SK-N-DZ (cell line): Measurements from ENCODE around the gene PLB1.

ENCODE experiments used
- DNase-seq: peaks from one replicate; pipeline ENCODE4 v3.0.0-alpha.2; 2015; ENCODE audit warnings: low spot score

PLB1 gene

DNA sequence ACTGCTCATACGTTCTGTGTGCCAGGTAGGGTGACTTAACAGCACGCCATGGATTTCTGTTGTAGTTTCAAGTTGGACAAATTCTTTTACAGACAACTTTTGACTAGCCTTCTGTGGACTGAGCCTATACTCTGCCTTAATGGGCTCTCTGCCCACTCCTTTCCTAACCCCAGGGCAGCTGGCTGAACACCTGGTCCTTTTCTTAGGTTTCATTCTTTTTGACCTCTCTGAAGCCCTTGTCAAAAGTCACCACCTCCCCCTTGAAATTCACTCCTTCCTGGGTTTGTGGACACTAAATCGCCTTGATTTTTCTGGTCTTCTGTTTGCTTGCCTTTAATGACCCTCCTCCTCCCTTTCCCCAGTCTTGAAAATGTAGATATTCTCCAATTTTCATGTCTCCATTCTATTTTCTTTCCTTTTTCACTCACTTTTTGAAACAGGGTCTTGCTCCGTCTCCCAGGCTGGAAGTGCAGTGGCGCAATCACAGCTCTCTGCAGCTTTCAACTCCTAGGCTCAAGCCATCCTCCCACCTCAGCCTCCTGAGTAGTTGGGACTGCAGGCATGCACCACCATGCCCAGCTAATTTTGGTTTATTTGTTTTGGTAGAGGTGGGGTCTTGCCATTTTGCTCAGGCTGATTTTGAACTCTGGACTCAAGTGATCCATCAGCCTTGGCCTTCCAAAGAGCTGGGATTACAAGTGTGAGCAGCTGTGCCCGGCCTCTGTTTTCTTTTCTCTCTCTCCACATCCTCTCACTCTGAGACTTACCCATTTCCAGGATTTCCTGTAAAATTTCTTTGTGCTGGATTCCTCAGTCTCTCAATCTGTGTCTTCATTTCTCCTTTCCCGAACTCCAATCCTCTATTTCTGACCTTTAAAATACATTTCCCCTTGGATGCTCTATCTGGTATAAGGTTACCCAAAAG, 112.9 kb downstream of the PLB1 start:
- DNase-seq: no peak

DNA sequence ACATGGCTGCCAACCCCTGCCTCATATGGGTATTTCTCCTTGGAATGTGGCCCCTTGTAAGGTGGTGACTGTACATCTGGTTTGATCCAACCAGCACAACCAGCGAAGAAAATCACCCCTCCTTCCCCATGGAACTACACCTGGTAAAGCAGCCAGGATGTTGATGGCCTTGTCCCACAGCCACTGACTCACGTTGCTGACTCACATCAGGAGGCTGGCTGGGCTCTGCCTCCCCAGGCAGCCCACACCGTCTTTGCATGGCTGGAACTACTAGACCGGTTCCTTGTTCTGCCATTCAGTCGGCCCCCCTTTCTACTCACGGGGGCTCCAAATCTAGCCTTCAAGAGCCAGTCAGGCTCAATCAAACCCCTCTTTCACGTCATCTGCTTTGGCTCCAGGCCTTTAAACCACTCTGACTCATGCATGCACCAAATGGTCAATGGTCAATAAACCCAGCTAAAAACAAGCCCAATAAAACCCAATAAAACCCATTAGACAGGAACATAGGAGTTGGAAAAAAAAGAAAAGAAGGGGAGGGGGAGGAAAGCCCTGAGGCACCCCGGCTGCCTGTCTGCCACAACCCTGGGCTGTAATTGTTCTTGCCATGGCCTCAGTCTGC, 114.8 kb downstream of the PLB1 start:
- DNase-seq: no peak

DNA sequence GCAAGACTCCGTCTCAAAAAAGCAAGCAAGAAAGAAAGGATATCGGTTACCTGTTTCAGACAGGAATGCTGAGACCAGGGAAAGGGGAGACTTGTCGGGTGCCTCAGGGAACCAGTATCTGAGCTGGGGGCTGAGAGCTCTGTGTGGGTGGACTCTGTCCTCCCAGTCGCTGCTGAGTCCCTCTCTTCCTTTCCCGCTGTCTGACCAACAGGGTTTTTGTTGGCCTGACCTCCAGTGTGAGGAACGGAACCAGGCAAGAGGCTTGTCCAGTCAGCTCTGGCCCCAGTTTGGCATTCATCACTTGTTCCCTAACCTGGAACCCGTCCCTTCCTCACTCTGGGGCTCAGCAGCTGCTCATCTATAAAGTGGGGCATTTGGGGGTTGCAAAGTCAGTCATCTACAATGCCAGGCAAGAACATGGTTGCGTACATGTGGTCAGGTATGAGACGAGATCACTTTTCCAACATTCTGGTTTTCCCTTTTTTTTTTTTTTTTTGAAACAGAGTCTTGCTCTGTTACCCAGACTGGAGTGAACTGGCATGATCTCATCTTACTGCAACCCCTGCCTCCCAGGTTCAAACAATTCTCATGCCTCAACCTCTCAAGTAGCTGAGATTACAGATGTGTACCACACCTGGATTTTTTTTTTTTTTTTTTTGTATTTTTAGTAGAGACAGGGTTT, 116.4 kb downstream of the PLB1 start:
- no peak for DNase-seq

DNA sequence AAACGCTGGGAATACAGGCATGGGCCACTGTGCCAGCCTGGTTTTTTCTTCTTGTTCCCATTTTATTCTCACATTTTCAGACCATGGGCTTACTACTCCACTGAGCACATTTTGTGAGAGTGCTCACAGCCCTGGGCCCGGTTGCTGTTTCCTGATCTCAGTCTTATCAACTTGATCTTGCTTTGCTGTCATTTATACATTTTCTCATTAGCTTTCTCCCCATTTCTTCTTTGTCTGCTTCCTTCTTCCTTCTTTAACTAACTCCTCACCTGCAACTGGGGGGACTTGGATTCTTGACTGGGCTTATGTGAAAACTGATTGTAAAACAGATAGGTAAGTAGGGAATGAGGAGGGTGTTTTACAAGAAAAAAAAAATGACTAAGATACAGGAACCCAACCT, 117.3 kb downstream of the PLB1 start:
- DNase-seq: no peak

DNA sequence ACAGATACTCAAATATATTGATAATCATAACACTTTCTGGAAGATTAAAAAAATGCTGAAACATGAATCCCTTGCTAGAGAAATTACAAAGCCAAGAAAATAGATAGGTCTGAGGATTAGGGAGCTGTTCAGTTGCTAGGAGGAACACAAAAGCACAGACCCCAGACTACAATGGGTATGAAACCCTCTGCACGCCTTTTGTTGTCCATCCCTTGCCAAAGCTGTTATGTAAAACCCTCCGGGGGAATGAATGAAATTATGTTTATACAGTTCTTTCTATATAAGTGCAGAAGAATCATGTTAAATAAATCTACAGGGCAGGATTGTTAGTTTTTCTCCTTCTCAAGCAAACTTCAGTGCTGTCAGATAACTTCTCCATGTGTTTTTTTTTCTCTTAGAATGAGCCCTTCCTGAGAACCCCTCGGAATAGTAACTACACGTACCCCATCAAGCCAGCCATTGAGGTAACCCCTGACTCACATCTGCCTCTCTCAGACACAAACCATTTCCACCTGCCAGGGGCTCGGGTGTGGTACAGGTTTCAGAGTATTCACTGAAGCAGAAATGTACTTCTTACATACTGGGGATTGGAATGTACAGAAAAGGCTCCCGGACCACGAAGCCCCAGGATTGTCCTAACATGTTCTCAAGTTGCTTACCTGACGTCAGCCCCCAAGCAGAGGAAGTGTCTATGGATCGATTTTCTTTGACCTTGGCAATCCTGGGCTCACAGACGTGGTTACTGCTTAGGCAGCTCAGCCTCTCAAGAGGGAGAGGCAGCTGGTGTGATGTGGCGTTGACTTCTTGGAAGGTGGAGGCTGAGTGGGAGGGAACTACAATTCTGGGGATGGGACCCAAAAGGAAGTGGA, 118.0 kb downstream of the PLB1 start:
- no peak for DNase-seq

DNA sequence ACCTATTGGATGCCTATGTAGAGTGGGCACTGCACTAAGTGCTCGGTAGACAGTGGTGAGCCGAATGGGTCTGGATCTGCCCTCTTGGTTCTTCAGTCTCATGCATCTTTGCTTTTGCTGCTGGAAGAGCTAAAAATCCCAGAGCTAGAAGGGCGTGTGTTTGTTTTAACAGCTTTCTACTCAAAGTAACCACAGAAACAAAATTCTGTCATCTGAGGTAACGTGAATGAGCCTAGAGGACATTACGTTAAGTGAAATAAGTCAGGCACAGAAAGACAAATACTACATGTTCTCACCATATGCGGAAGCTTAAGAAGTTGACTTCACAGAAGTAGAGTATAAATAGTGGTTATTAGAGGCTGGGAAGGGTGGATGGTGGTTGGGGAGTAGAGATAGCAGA, 119.8 kb downstream of the PLB1 start:
- no peak for DNase-seq

DNA sequence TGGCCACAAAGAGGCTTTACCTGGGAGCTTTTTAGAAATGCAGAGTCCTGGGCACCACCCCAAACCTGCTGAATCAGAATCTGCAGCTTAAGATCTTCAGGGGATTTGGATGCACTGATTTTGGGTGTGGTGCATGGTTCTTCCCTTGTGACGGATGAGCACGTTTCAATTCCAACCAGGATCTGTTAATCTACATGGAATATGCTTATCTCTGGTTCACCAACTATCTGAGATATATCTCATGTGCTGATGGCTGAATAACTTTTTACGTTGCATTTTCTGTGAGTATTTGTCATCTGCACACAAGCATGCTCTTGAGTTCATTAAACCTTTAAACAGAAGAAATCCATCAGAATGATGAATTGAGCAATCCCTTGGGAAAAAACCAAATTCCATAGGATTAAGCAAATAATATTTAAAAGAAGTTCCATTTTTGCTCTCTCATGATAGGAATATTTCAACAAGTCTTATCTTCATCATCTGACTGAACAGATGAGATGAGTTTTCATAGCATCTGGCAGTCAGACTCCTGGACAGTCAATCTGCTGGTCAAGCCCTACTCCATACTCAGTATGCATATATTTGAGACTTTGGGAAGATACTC, 120.6 kb downstream of the PLB1 start:
- no peak for DNase-seq

DNA sequence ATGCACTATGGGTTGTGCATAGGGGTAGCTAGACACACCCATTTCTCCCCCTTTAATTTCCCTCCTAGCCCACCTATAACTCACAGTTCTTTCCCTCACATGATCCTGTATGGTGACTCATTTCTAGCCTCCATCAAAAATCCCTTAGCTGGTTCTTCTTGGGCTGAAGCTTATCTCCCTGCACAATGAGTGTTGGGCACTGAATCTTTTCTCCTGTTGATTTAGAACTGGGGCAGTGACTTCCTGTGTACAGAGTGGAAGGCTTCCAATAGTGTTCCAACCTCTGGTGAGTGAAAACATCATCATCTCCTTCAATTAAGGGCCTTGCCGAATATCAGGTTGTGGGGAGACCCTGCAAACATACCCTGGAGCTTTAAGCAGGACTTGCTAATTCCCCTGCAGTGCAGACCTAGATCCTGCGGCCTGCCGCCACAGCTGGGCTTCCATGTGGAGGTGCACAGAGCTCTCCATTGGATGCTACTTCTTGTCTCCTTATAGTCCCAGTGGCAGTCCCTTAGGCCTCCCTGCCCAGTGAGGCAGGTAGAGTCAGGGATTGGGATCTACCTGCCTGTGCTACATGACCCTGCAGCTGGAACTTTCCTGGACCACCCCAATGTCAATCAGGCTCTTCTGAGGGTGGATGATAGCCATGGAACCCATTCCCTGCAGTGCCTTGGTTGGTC, 121.8 kb downstream of the PLB1 start:
- no peak for DNase-seq

DNA sequence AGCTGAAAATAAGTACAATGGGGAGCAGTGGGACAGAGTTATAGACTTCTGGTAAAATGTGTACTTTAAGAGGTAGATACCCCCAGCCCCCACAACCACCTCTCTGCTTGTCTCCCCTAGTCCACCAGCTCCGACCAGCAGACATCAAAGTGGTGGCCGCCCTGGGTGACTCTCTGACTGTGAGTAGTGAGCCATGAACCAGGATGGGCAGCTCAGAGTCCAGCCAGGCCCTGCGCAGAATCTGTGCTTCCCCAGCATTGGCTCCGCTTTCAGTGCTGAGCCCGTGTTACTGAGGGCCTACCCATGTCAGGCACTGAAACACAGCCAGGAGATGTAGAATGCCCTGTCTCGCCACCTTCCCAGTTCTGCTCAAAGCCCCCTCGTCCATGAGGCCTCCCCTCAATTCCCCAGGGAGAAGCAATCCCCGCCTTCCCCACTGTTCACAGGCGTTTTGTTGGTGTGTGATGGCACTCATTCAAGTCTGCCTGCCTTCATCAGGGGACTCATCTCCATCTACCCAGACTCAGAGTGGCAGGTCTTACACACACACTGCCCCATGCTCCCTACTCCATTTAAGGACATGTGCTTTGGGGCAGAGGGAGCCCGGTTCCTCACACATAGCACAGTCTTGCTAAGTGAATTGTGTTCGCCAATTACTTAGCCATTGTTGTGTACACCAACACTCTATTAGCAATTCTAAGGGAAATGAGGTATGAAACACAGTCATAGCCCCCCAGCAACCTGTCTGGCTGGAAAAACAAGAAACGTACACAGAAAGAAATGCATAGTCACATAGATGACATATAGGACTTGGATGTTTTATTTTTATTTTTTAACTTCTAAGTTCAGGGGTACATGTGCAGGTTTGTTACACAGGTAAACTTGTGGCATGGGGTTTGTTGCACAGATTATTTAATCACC, 122.6 kb downstream of the PLB1 start:
- no peak for DNase-seq

DNA sequence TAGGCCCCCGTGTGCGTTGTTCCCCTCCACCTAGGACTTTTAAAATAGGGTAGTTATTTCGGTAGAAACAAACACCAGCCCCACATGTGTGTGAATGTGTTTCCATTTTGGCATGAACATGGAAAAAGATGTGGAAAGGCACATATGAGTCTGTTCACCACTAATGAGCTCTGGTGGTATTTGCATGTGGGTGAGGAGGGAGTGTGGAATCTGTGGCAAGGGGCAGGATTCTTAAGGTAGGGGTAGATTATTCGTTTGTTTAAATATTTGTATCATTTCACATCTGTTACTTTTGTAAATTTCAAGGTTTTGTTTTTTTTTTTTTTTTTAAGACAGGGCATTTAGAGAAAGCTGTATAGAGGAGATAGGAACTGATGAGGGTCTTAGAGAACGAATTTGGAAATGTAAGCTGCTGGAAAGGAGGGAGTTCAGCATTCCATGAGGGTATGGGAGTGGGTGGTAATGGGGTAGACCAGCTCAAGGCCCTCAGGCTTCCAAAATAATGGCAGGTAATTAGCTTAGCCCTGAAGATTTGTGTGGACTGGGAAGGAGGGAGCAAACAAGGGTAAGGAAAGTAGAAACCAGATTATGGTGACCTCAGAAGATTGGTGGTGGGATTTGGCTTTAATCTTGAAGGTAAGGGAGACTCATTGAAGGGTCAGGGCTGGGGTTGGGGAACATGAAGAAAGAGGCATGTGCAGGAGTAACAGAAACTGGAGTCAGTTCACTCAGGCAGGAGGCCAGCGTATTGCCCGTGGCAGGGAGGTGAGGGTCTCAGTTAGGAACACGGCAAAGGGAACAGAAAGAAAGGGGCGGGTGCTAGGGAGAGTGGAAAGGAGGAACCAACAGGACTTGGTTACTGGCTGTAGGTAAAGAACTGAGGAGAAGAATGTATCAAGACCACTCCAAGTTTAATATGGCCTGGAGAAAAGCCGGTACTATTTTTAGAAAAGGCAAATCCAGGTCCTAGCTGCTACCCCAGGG, 123.6 kb downstream of the PLB1 start:
- no peak for DNase-seq

DNA sequence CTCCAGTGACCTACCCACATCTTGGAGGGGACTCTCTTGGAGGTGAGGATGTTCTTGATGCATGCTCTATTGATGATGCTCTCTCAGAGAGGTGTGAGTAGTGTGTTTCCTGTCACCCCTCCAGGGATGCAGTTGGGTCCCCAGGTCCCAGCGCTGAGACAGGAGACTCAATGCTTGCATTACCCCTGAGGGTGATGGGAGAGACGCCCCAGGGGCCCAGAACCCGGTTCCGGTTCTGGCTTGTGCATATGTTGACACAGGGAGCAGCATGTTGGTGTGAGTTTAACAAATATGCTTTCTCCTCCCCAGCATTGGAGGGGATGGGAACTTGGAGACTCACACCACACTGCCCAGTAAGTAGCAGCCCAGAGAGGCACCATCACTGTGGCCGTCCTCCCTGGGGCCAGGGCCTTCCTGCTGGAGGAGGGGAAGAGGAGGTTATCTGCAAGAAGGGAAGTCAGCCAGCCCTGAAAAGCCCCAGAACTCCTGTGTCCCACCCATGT, 124.5 kb downstream of the PLB1 start:
- DNase-seq: no peak

DNA sequence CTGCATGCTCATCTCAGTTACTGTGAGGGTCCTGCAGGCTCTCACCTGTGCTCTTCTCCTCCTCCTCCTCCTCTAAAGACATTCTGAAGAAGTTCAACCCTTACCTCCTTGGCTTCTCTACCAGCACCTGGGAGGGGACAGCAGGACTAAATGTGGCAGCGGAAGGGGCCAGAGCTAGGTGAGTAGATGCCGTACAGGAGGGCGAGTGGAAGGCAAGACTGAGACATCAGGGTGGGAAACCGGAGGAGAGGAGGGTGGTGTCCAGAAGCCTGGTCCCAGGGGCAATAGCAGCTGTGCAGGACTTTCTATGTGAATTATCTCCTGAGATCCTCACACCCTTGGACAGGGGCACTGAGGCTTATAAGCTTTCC, 124.9 kb downstream of the PLB1 start:
- no peak for DNase-seq

DNA sequence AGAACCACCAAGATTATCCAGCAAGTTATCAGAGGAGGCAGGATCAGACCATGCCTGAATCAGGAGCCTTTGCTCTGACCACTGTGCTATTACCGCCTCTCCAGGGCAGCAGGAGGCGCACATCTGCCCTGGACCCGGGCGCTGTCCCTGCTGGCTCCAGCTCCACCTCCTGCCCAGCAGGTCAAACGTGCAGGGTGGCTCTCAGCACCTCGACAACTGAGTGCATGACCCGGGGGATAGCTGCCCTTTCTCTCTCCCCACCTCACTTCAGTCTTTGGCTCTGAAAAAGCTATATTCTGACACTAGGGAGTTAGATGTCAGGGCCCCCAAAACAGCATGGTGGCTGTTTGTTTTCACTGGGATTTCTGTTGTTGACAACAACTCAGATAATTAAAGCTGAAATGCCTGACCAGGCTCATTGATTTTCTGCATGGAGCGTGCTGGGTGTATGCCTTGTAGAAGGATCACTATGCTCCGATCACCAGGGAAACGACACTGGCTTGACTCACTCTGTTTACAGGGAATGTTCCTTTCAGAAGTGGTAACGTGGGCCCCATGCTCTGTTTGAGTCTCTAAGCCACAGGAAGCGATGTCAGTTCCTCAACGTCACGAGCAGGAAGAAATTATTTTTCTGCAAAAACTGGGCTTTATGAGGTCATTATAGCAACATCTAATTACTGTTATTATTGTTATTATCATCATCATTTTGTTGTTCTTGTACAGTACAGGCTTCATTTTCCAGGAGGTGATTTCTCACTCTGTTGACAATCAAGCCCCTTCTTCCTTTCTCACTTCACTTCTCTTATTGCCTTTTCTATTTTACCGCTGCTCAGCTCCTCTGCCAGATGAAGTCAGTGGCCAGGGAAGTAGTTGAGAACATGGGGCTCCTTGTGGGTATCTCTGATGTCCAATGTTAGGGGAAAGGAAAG, 125.6 kb downstream of the PLB1 start:
- peak; percentile 28 for DNase-seq

DNA sequence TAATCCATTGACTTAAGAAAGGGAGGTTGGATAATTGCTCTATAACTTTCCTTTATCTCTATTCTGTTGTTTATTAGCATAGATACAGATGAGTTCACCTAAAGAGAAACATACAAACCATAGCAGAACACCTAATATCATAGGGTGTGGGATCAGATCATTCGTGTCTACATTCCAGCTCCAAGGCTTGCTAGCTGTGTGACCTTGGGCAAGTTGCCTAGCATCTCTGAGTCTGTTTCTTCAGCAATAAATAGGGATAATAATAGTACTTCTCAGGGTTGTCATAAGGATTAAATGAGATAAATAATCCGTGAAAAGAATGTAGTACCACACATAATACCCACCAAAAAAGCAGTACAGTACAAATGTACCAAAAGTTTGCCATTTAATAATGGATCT, 126.2 kb downstream of the PLB1 start:
- no peak for DNase-seq

DNA sequence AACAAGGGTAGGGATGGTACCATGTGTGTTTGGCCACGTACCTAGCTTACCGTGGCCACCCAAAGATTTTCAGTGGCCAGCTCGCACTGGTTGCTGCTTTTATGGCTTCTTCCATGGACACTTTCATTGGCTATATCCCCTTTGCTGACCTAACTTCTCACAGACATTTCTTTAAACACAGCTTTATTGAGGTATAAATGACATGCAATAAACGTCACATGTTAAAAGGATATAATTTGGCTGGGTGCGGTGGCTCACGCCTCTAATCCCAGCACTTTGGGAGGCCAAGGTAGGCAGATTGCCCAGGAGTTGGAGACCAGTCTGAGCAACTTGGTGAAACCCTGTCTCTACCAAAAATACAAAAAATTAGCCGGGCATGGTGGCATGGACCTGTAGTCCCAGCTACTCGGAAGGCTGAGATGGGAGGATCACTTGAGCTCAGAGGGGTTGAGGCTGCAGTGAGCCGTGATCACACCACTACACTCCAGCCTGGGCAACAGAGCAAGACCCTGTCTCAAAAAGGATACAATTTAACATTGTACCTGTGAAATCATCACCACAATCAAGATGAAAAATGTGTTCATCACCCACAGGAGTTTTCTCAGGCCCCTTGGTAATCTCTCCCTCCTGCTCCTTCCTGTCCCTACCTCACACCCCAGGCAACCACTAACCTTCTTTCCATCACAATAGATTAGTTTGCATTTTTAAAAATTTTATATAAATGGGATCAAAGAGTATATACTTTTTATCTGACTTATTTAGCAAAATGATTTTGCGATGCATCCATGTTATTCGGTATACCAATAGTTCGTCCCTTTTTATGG, 127.9 kb downstream of the PLB1 start:
- no peak for DNase-seq

DNA sequence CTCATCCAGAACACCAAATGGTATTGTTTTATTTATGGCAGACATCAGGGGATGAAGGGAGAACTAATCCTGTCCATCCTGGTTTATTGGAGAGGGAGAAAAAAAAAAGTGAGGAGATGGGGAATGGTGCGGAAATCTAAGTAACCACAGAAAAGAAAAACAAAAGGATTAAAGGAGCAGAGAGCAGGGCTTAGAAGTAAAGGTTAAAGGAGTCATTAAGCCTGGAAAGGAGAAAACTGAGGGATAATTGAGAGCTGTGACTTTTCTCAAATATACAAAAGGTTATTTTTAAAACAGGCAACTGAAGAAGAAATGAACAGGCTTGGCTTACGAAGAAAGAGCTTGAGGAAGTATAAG, 128.6 kb downstream of the PLB1 start:
- no peak for DNase-seq
